NOMO-1 (cell line): ENCODE measurements around the gene CLIC3.
A peak's percentile ranks its signal among the peaks of the same experiment; 100 is the strongest.
"Not testable (repeated sequence)": the region's sequence is repeated elsewhere in the genome, so short reads cannot be mapped to it uniquely, and the experiment has no call there.

Experiments used
- DNase-seq, 2 experiments: peaks; one replicate each; lab custom pipeline; 2025; ENCODE audit not compliant: unreplicated experiment in 2 of 2; lab: John Stamatoyannopoulos, UW

CLIC3 gene, protein sequence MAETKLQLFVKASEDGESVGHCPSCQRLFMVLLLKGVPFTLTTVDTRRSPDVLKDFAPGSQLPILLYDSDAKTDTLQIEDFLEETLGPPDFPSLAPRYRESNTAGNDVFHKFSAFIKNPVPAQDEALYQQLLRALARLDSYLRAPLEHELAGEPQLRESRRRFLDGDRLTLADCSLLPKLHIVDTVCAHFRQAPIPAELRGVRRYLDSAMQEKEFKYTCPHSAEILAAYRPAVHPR

DNA sequence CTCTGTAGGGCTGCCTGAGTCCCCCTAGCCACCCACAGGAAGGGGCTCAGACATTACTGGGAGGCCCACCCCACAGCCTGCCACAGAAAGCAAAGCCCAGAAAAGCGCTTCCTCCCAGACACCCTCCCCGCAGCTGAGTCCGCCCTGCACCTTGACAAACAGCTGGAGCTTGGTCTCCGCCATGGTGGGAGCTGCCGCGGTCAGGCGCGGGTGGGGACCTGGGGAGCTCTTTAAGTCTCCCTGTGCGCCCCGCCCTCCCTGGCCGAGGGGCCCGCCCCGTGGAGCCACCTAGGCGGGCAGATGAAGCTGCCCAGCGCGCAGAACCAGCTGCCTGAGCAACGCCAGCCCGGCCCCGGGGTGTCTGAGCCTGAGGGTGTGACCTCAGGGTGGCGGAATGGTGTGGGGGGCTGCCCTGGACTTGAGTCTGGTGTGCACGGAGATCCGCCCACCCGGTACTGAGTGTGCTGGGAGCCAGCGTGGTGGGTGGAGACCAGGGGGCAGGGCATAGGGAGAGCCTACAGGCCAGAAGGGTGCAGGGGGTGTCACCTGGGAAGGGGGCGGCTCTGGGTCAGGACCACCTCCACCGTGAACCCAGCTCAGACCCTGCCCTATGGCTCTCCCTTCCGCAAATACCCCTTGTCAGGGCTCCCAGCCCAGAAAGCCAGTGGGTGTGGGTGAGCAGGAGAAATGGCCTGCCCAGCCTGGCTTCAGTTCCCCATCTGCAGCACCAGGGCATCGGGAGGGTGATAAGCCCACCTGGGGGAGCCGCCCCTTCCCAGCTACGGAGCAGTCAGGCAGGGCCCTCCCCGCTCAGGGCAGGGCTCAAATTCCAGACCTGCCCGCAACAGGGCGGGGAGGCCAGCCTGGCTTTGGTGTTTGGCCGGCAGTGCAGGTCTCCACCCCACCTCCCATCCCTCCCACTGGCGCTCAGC, at the start of gene CLIC3:
Gene CLIC3 (minus strand): TSS at position 208 of the 932 bp plus-strand sequence. CDS start 25 bp downstream, at position 183.
- DNase-seq: no peak

DNA sequence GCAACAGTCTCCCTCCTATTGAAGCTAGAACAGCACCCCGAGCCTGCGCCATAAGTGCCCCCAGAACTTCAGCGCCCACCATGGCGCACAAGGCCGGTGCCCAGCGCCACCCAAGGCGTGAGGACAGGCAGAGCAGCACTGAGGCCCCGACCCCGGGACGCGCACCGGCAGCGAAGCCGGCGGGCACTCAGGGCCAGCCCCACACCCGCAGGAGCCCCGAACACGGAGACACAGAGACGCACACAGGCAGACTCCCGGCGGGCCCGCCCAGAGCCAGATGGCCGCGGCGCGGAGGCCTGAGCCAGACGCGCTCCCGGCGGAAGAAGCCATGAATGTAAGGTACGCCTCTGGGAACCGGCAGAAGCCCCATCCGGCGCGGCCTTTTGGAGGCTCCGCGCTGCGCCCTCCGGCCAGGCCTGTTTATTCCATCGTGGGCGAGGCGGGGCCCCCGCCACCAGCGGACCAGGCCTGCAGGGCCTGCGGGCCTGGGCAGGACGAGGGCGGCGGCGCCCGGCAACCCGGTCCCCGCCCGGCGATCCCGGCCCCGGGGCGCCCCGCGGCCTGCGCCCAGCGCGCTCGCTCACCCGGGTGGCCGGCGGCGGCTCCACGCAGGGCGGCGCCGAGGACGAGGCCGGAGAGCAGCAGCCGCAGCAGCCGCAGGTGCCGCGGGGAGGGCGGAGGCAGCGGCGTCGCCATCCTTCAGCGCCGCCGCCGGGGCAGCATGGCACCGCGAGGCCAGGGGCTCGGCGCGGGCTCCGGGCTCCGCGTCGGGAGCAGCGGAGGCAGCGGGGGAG, 49.1 kb upstream of the CLIC3 start:
- no peak for DNase-seq

DNA sequence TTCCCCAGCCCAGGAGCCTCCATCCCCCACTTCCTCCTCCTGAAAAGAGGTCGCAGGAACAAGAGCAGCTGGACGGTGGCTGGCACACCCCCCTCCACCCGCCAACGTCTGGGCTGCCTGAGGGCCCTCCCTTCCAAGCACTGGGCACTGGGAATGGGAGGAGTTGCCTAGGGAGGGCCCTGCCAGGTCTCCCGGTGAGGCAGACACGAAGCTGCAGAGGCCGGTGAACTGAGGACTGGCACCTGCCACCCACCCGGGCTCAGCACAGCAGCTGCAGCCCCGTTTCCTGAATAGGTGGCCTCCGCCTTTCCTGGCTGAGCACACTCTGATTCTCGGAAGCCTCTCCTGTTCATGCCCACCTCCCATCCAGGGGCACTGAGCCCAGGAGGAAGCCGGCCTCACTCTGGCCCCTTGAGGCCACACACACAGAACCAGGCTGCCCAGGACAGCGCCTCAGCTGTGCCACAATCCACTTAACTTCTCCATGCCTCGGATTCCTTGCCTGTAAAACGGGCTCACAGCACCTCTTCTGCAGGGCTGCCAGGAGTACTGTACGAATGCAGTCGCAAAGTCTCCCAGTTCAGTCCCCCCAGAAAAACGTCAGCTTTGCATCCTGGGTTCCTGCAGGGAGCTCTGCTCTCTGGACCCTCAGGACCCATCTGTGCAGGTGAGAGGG, 48.3 kb upstream of the CLIC3 start:
- DNase-seq: no peak

DNA sequence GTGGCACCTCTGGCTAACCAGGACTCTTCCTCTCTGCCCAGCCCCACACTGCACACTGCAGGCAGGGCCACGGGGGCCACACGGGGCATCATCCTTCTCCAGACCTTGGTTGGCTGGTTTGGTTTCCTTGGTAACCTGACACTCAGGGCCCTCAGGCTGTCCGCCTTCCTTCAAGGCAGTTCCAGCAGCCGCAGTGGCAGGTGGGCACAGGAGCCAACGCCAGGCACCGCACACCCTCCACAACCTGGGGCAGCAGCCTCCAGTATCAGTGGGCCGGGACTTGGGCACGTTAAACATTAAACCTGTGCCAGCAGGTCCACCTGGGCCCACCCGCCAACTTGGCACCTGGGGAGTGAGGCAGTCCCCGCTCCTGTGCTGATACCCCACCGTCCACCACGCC, 47.7 kb upstream of the CLIC3 start:
- DNase-seq: no peak

DNA sequence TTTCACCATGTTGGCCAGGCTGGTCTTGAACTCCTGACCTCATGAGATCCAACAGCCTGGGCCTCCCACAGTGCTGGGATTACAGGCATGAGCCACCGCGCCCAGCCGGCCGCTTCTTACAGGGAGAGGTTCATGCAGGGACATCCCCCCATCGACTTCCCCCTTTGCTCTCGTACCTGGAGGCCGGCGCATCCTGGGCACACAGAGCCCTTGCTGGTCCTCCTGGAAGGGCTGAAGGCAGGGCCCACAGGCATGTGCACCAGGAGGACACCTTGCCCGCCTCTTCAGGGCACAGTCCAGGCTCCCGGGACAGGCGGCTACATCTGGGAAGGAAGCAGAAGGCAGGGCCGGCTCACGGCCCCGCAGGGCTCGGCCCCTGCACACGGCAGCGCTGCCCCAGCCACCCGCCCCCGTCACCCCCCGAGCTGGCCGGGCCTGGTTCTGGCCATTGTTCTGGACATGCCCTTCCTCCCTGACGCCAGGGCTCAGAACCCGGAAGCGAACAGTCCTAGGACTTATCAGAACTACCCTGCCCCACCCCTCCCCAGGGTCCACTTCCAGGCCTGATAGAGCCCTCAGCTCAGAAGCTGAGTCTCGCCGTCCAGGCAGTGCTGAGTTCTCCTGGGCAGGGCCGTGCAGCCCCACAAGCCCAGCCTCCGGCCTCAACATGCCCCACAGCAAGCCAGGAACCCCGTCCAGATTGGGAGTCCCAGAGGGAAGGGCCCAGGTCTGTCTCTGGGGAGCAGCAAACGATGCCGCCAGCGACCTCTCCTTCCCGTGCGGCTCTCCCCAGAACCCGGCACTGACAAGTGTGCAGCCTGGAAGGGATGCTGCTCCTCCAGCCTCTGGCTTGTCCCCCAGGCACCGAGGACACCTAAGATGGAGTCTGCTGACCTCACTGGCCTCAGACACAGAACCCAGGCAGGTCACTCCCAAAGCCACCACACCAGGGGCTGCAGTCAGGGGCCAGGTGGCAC, 46.7 kb upstream of the CLIC3 start:
- DNase-seq: no peak

DNA sequence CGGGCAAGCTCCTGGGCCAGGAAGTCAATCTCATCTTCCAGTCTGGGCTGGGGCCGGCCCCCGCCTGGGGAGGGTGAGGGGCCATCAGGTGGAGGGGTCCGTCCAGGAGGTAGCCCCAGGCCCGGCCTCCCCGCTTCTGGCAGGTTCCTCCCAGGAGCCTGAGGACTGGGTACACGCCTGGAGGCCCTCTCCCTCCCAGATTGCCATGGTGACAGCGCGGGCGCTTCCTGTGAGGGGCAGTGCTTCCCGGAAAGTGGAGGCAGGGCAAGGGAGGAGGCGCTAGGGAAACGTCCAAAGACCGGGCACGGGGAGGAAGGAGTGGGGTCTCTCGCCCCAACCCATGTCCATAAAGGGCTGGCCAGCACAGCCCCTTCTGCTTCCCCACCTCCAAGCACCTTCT, 44.8 kb upstream of the CLIC3 start:
- DNase-seq: no peak

DNA sequence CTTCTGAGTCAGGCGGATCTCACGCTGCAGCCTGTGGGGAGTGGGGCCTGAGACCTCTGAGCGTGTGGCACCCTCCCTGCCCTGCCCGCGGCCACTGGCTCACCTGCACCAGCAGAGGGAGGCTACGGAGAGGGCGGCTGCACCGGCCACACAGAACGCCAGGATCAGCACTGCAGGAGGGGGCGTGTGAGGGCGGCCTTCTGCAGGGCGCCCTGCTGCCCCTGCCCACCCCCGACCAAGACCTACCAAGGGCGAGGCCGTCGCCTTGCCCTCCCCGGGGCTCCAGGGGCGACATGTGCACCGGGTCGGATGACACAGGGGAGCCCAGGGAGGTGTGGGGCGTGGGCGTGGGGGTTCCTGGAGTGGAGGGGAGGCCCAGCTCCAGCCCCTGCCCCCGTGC, 44.2 kb upstream of the CLIC3 start:
- DNase-seq: no peak

DNA sequence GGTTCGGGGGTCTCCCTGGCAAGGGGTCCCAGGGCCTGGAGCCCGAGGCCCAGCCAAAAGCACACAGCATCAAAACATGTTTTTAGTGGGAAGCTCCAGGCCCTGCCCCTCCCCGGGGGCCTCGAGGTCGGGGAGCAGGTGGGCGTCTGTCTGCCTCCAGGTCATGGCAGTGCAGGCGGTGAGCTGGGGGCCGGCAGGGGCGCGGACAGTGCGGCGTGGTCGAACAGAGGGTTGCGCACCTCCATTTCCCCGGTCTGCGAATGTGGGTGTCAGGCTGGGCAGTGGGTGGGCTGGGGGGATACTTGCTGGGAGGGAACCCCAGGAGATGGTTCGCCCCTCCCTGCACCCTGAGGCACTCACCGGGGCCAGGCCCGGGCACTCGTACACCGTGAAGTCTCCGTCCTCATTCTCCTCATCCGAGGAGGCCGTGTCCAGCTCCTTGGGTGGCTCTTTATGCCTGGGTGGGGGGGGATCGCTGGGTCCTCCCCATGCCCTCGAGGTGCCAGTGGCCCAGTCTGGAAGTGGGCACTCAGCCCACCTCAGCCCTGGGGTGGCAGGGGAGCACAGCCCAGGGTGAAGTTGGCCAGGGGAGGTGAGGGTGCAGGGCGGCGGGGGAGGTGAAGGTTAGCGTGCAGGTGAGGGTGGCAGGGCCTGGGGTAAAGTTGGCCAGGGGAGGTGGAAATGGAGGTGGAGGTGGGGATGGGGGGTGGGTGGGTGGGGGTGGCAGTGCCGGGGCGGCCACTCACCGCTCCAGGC, 43.4 kb upstream of the CLIC3 start:
- DNase-seq: no peak

DNA sequence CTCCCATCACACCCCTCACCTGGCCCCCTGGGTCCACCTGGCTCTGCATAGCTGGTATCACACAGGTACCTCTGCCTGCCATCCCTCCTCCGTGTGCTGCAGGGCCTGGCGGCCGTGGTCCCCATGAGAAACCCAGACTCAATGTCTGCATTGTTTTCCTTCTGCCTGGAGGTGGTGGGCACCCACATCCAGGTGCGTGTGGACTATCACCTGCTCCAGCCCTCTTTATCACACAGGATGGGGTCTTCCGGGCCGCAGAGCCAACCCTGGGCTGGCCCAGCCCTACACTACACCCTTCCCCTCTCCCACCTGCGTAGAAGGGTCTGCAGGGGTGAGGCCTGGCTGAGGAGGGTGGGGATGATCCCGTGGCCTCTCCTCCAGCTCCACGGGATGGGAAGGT, 42.5 kb upstream of the CLIC3 start:
- DNase-seq: no peak

DNA sequence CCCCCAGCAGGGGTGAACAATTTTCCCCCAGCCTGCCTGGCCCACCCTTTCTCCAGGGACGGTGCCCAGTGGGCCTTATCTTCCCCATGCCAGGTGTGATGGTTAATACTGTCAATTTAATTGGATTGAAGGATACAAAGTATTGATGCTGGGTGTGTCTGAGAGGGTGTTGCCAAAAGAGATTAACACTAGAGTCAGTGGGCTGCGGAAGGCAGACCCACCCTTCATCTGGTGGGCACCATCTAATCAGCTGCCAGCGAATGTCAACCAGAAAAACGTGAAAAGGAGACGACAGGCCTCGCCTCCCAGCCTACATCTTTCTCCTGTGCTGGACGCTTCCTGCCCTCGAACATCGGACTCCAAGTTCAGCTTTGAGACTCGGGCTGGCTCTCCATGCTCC, 41.1 kb upstream of the CLIC3 start:
- no peak for DNase-seq

DNA sequence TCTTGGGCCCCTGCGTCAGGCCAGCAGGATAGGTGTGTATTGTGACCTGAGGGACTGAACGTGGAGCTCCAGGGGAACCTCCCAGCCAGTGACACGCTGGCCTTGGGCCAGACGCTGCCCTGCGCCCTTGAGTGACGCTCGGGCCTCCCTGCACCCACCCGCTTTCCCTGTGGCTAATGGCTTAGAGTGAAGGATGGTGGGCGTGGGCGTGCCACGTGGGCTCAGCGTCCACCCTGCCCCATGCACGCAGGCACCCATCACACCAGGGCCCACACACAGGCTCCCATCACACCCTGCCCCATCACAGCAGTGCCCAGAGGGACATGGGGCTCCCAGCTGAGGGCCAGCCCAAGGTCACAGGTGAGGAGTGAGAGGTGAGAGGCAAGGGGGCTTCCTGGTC, 40.7 kb upstream of the CLIC3 start:
- no peak for DNase-seq

DNA sequence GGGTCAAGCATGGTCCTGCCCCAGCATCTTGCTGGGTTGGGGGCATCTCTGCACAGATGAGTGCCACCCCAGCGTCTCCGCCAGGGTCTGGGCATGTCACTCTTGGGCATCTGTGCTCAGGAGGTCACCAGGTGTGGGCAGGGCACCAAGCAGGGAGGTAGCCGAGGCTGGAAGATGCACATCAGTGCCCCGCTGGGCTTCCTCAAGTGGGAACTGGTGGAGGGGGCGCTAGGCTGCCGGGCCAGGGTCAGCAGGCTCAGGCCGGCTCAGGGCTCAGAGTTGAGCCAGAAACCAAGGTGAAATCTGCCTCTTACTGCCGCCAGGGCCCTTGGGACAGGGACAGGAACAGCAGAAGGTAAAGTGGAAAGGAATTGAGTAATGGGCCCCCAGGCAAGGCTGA, 39.6 kb upstream of the CLIC3 start:
- no peak for DNase-seq

DNA sequence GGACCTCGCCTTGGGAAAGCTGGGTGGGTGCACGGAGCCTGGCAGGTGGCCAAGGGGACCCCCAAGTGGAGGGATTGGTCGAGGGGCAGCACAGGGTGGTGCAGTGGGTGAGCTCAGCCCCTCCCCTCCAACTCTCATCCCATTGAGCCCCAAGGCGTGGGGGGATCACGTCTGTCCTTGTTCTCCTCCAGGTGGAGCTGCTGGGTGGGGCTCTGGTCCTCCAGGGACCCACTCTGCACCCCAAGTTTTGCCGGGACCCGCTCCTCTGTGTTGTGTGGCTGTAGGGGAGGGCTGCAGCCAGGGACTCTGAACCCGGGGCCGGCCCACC, 39.1 kb upstream of the CLIC3 start:
- no peak for DNase-seq

DNA sequence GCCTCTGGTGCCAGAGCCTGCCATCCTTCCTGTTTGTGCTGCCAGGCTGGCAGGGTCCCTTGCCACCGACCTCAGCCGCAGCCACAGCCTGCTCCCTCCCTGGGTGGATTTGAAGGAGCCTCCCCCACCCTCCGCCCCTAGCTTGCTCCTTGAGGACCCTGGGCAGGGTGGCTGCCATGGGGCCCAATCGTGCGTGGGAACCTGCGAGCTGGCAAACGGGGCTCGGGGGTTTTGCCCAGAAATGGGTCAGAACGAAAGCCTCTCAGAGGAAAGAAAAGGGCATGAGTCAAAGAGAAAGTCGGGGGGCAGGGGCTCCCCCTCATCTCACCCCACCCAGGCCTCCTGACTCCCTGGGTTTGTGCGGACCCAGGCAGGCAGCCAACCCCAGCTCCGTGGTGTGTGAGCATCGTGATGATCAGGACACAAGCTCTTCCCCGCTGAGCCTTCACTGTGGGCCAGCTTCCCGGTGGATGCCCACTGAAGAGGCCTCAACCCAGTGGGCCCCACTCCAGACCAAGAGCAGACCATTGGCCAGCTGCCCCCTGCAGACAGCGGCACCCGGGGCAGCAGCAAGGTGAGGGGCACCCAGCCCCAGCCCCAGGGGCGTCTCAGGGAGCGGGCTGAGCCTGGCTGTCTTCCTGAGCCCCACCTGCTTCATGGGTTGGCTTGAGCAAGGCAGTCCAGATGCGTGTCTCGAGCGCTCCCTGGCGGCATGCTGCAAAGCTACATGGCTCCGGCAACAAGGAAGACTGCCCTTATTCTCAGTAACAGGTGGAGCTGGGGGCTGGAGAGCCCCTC, 38.5 kb upstream of the CLIC3 start:
- peak; percentile 86 to 90 for DNase-seq

DNA sequence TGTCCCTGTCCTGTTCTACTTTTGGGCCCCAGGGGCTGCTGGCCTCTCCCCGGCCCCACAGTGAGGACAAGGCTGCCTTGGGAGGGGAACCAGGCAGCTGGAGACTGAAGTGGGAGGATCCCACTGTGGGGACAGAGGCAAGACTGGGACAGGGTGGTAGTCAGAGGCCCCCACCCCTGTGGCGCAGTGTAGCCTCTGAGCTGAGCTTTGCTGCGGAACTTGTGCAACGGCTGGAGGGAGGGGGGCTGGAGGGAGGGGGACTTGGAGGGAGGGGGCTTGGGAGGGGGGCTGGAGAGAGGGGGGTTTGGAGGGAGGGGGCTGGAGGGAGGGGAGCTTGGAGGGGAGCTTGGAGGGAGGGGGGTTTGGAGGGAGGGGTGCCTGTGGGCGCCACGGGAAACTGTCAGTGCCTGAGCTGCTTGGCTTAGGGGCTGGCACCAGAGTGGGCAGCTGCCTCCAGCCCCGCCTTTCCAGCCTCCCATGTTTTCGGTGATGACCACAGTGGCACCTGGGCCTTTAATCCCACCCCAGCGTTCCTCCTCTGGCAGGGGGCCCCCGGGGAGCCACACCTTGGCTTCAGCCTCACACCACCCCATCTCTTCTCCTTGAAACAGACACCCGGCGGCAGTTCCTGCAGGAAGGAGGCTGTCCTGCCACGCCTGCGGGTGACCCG, 37.8 kb upstream of the CLIC3 start:
- DNase-seq: peak; percentile 55 to 90

DNA sequence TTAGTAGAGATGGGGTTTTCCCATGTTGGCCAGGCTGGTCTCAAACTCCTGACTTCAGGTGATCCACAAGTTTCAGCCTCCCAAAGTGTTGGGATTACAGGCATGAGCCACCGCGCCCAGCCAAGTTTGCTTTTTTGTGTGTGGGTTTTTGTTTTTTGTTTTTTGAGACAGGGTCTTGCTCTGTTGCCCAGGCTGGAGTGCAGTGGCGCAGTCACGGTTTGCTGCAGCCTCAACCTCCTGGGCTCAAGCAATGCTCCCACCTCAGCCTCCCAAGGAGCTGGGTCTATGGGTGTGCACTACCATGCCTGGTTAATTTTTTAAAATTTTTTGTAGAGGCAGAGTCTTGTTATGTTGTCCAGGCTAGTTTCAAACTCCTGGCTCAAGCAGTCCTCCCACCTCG, 37.1 kb upstream of the CLIC3 start:
- DNase-seq: not testable (repeated sequence)

DNA sequence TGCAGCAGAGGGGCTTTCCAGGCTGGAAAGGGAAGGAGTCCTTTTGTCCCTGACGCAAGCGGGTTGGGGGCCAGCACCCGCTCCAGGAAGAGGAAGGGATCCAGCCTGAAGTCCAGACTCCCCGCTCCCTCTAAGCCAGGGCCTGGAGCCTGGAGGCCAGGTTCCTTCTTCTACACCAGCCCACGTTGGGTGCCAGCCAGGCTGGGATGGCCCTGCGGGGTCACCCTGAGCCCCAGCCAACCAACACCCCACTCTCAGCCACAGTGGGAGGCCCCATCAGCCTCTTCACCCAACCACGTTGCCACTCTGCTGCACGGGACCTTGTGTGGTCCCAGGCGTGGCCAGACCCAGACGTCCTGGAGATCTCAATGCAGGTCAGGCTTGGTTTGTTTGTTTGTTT, 36.5 kb upstream of the CLIC3 start:
- peak; percentile 76 to 80 for DNase-seq
